CD14-positive monocyte (primary cell): ENCODE data around the gene OR4D9. TPM values are rescaled to one million over a fixed set of nuclear protein-coding genes. Genes with fewer than 3 reads are reported as not detected.
"Not testable (repeated sequence)": the region's sequence is repeated elsewhere in the genome, so short reads cannot be mapped to it uniquely, and the experiment has no call there.

Experiments
- DNase-seq, 3 donors: peaks; one replicate each; pipeline ENCODE4 v3.0.0-alpha.2; 2011 to 2022
- H2AFZ ChIP-seq: 2 replicates; pipeline ENCODE4 v1.6.0; 2012; ENCODE audit warnings: mild to moderate bottlenecking, low read depth, low read length, inconsistent platforms; ENCODE audit not compliant: insufficient read depth, poor library complexity, severe bottlenecking
- H3K27ac ChIP-seq, 2 donors: 1 replicate in 1 of 2; 2 replicates in 1 of 2; pipeline ENCODE4 v1.5.1; 2012 to 2013; ENCODE audit warnings: low read length in 2 of 2, control low read depth in 1 of 2, inconsistent platforms in 1 of 2, low read depth in 1 of 2, mild to moderate bottlenecking in 1 of 2
- H3K27me3 ChIP-seq, 2 donors: one replicate each; pipeline versions ENCODE4 v1.6.0 to v1.6.1; 2011 to 2013; ENCODE audit warnings: low read length in 2 of 2; ENCODE audit not compliant: control insufficient read depth in 2 of 2, insufficient read depth in 2 of 2
- H3K36me3 ChIP-seq, 2 donors: replicated peaks in 1 of 2; 1 replicate in 1 of 2; 2 replicates in 1 of 2; pipeline versions ENCODE4 v1.5.1 to v1.6.1; 2012 to 2013; ENCODE audit warnings: low read length in 2 of 2, control low read depth in 1 of 2, inconsistent platforms in 1 of 2, mild to moderate bottlenecking in 1 of 2; ENCODE audit not compliant: insufficient read depth in 2 of 2, control insufficient read depth in 1 of 2
- H3K4me1 ChIP-seq, 2 donors: 1 replicate in 1 of 2; 2 replicates in 1 of 2; pipeline versions ENCODE4 v1.5.1 to v1.6.1; 2012 to 2013; ENCODE audit warnings: low read length in 2 of 2, control low read depth in 1 of 2, inconsistent platforms in 1 of 2, mild to moderate bottlenecking in 1 of 2, moderate library complexity in 1 of 2; ENCODE audit not compliant: insufficient read depth in 2 of 2, control insufficient read depth in 1 of 2
- H3K4me2 ChIP-seq: replicated peaks from 2 replicates; pipeline ENCODE3; 2012; ENCODE audit warnings: low read length, moderate library complexity, mild to moderate bottlenecking; ENCODE audit not compliant: poor library complexity, severe bottlenecking; ENCODE audit errors: extremely low read depth
- H3K4me3 ChIP-seq, 3 experiments: fragments of 200-600 bp in 1 of 3; sonication (generic) in 1 of 3; replicated peaks in 1 of 3; 1 replicate in 2 of 3; 2 replicates in 1 of 3; pipeline ENCODE4 v1.5.1; 2011 to 2013; ENCODE audit warnings: low read length in 3 of 3, mild to moderate bottlenecking in 3 of 3, control low read depth in 2 of 3, low read depth in 2 of 3, inconsistent platforms in 1 of 3, moderate library complexity in 1 of 3
- H3K79me2 ChIP-seq: 2 replicates; pipeline ENCODE4 v1.6.0; 2012; ENCODE audit warnings: mild to moderate bottlenecking, control low read depth, inconsistent platforms, low read length, moderate library complexity; ENCODE audit not compliant: insufficient read depth
- H3K9ac ChIP-seq: 2 replicates; pipeline ENCODE4 v1.6.0; 2017; ENCODE audit warnings: low read length, mild to moderate bottlenecking; ENCODE audit not compliant: insufficient read depth, poor library complexity, severe bottlenecking
- H3K9me3 ChIP-seq, 2 donors: replicated peaks in 1 of 2; 1 replicate in 1 of 2; 2 replicates in 1 of 2; pipeline versions ENCODE4 v1.5.1 to v1.6.1; 2012 to 2013; ENCODE audit warnings: low read length in 2 of 2, control low read depth in 1 of 2; ENCODE audit not compliant: control insufficient read depth in 1 of 2, insufficient read depth in 1 of 2
- H4K20me1 ChIP-seq: 2 replicates; pipeline ENCODE4 v1.6.0; 2012; ENCODE audit warnings: mild to moderate bottlenecking, low read length, control low read depth, moderate library complexity; ENCODE audit not compliant: insufficient read depth
- H3K27ac Mint-ChIP-seq, 7 donors: one replicate each; pipeline ENCODE4 v1.8.0; 2020; ENCODE audit warnings: mild to moderate bottlenecking in 7 of 7, mixed read lengths in 7 of 7, moderate library complexity in 6 of 7, inconsistent platforms in 2 of 7
- H3K27me3 Mint-ChIP-seq, 3 donors: one replicate each; pipeline ENCODE4 v1.8.0; 2021 to 2022; ENCODE audit warnings: low read depth in 3 of 3, mild to moderate bottlenecking in 3 of 3, mixed read lengths in 3 of 3, moderate library complexity in 3 of 3, inconsistent platforms in 1 of 3
- H3K36me3 Mint-ChIP-seq, 2 donors: one replicate each; pipeline ENCODE4 v1.8.0; 2020; ENCODE audit warnings: mixed read lengths in 2 of 2, inconsistent platforms in 1 of 2, mild to moderate bottlenecking in 1 of 2
- H3K4me1 Mint-ChIP-seq: one replicate; pipeline ENCODE4 v1.8.0; 2020; ENCODE audit warnings: mild to moderate bottlenecking, mixed read lengths
- H3K4me3 Mint-ChIP-seq, 2 donors: one replicate each; pipeline ENCODE4 v1.8.0; 2020; ENCODE audit warnings: mild to moderate bottlenecking in 2 of 2, mixed read lengths in 2 of 2, moderate library complexity in 1 of 2
- H3K9me3 Mint-ChIP-seq, 7 donors: one replicate each; pipeline ENCODE4 v1.8.0; 2020 to 2022; ENCODE audit warnings: mixed read lengths in 7 of 7, mild to moderate bottlenecking in 6 of 7, moderate library complexity in 6 of 7, inconsistent platforms in 2 of 7
- WGBS: methylation state at CpG from one replicate; pipeline ENCODE4 v1.1.5; 2013; ENCODE audit warnings: missing lambda C conversion rate; ENCODE audit not compliant: insufficient coverage; 5-methylcytosine and 5-hydroxymethylcytosine counted together
- intact Hi-C, 2 donors: fragments of 100-400 bp; cut with micrococcal nuclease; formaldehyde crosslinking; loops; one replicate each; pipeline versions ENCODE4 v1.15.0 to v1.15.1; 2023
- polyA plus RNA-seq, 3 donors: library from polyadenylated mRNA; depleted of rRNA in 1 of 3; unstranded in 2 of 3; stranded (reverse) in 1 of 3; fragments of 300-500 nt in 2 of 3; fragments of >200 nt in 1 of 3; fragmentation: Illumina TruSeq in 2 of 3; gene quantifications; 1 replicate in 2 of 3; 2 replicates in 1 of 3; pipeline ENCODE4 v1.2.3, GENCODE V29; 2012 to 2021
- TF ChIP-seq, protein P1 (sequence below): fragments of 200-600 bp; IDR thresholded peaks from one replicate; pipeline ENCODE4 v1.8.0; 2022; ENCODE audit warnings: antibody characterized with exemption, mild to moderate bottlenecking

OR4D9 gene
- polyA plus RNA-seq, 3 donors, result not detected

GRCh38 chr11:59544869-59545178 lies 33.5 kb downstream of the OR4D9 start:
- Histone ChIP-seq H3K79me2 (no peaks in the 10 kb centered on the region), H3K27ac (no peak overlapping the region), H3K4me2 (no peak overlapping the region), H3K4me1 (peaks cover 3% of the 10 kb centered on the region in 2 donors), H3K4me3 (no peak overlapping the region), H3K27me3 (no peaks in the 10 kb centered on the region), H3K9ac (no peak overlapping the region), H2AFZ (no peak overlapping the region), H3K36me3 (no peaks in the 10 kb centered on the region), H3K9me3 (no peaks in the 10 kb centered on the region), H4K20me1 (no peaks in the 10 kb centered on the region)
- TF ChIP-seq, protein P1, sequence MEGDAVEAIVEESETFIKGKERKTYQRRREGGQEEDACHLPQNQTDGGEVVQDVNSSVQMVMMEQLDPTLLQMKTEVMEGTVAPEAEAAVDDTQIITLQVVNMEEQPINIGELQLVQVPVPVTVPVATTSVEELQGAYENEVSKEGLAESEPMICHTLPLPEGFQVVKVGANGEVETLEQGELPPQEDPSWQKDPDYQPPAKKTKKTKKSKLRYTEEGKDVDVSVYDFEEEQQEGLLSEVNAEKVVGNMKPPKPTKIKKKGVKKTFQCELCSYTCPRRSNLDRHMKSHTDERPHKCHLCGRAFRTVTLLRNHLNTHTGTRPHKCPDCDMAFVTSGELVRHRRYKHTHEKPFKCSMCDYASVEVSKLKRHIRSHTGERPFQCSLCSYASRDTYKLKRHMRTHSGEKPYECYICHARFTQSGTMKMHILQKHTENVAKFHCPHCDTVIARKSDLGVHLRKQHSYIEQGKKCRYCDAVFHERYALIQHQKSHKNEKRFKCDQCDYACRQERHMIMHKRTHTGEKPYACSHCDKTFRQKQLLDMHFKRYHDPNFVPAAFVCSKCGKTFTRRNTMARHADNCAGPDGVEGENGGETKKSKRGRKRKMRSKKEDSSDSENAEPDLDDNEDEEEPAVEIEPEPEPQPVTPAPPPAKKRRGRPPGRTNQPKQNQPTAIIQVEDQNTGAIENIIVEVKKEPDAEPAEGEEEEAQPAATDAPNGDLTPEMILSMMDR, result no peak
- intact Hi-C loops, result no loop called here
- Mint-ChIP-seq H3K4me1 (peaks cover 16% of the 10 kb centered on the region), H3K27ac (peak overlapping the region in 2 of 7 donors; percentile 23 to 35), H3K27me3 (peaks cover 0 to 2% (median under 1%) of the 10 kb centered on the region in 3 donors), H3K4me3 (no peak overlapping the region), H3K36me3 (no peaks in the 10 kb centered on the region), H3K9me3 (peaks cover 0 to 8% (median 0%) of the 10 kb centered on the region in 7 donors)
- no peak for DNase-seq
- 85% methylated on average over 3 of the region's 3 CpGs for WGBS

DNA sequence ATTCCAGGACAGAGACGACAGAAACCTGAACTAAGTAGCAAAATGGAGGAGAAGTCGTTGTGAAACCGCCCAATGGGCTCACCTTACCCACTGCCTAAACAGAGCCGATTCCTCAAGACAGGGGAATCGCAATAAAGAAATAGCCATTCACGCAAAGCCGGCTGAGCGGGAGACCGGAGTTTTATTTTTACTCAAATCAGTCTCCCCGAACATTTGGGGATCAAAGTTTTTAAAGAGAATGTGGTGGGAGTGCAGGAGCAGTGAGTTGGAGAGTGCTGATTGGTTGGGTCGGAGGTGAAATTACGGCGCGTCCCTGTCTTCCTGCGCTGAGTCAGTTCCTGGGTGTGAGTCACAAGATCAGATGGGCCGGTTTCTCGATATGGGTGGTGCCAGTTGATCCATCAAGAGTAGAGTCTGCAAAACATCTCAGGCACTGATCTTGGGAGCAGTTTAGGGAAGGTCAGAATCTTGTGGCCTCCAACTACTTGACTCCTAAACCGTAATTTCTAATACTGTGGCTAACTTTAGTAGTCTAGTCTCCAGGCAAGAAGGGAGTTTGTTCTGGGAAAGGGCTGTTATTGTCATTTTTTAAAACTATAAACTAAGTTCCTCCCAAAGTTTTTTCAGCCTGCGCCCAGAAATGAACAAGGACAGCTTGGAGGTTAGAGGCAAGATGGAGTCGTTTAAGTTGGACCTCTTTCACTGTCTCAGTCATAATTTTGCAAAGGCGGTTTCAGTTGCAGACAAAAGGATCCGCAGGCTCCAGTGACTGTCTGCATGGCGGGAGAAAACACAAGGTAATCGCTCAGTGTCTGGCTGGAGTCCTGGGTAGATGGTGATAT lies 34.1 kb downstream of the OR4D9 start:
- Mint-ChIP-seq H3K4me3 (no peak overlapping the region), H3K27me3 (peaks cover 0 to 4% (median 2%) of the 10 kb centered on the region in 3 donors), H3K4me1 (peaks cover 21% of the 10 kb centered on the region), H3K27ac (peak overlapping the region in 1 of 7 donors; percentile 23), H3K9me3 (peaks cover 0 to 6% (median 0%) of the 10 kb centered on the region in 7 donors), H3K36me3 (no peaks in the 10 kb centered on the region)
- intact Hi-C loops, result no loop called here
- Histone ChIP-seq H3K79me2 (no peaks in the 10 kb centered on the region), H3K9me3 (no peaks in the 10 kb centered on the region), H4K20me1 (no peaks in the 10 kb centered on the region), H3K9ac (no peak overlapping the region), H3K4me2 (no peak overlapping the region), H2AFZ (no peak overlapping the region), H3K27me3 (no peaks in the 10 kb centered on the region), H3K27ac (no peak overlapping the region), H3K36me3 (no peaks in the 10 kb centered on the region), H3K4me1 (peaks cover 8 to 9% of the 10 kb centered on the region in 2 donors), H3K4me3 (no peak overlapping the region)
- 88% methylated on average over 17 of the region's 24 CpGs for WGBS
- TF ChIP-seq, protein P1, result no peak
- peak in 1 of 3 donors; percentile 41 for DNase-seq

DNA sequence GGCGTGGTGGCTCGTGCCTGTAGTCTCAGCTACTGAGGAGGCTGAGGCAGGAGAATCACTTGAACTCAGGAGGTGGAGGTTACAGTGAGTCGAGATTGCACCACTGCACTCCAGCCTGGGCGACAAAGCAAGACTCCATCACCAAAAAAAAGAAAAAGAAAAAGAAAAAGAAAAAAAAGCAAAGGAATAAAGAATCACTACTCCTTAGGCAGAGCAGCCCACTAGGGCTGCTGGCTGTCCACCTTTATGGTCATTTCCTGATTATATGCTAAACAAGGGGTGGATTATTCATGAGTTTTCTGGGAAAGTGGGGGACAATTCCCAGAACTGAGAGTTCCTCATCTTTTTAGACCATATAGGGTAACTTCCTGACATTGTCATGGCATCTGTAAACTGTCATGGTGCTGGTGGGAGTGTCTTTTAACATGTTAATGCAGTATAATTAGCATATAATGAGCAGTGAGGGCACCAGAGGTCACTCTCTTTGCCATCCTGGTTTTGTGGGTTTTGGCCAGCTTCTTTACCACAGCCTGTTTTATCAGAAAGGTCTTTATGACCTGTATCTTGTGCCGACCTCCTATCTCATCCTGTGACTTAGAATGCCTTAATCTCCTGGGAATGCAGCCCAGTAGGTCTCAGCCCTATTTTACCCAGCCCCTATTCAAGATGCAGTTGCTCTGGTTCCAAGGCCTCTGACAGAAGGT lies 36.4 kb downstream of the OR4D9 start:
- H4K20me1 ChIP-seq, intact Hi-C loops, H3K27ac Mint-ChIP-seq, H3K9me3 ChIP-seq, H3K27me3 ChIP-seq, H3K79me2 ChIP-seq, H3K36me3 Mint-ChIP-seq, H3K9me3 Mint-ChIP-seq, H3K4me3 ChIP-seq, H2AFZ ChIP-seq, H3K27ac ChIP-seq, H3K4me3 Mint-ChIP-seq, H3K36me3 ChIP-seq, H3K9ac ChIP-seq, H3K4me2 ChIP-seq: not testable (repeated sequence)
- peaks cover 25% of the 10 kb centered on the region in 2 donors for H3K4me1 ChIP-seq
- peaks cover 7 to 10% (median 7%) of the 10 kb centered on the region in 3 donors for H3K27me3 Mint-ChIP-seq
- peak in 2 of 3 donors; percentile 21 to 37 for DNase-seq
- peaks cover 35% of the 10 kb centered on the region for H3K4me1 Mint-ChIP-seq
- WGBS, result no CpG with 5 or more reads among the region's 5 CpGs
